ENCODE data around the gene PRC1. TPM values are rescaled to one million over a fixed set of nuclear protein-coding genes. Genes with fewer than 3 reads are reported as not detected.
A peak's percentile ranks its signal among the peaks of the same experiment; 100 is the strongest.

PRC1 gene
- total and polyA plus RNA-seq, 2 experiments from 2014 or later: 64.1 to 74.5 TPM

DNA sequence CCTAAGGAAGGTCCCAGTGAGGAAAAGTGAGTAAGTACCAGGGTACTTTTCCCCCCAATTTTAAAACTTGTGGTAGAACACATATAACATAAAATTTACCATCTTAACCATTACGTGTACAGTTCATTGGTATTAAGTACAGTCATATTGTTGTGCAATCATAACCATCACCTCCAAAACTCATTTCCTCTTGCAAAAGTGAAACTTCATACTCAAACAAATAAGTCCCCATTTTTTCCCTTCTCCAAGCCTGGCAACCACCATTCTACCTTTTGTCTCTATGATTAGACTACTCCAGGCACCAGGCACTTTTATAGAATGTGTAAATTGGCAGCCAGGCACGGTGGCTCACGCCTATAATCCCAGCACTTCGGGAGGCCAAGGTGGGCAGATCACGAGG, 12.2 kb downstream of the PRC1 start:
- WGBS, 2 experiments (ENCODE audit: low coverage in 1 of 2, low lambda C conversion rate in 2 of 2, missing lambda C conversion rate in 2 of 2): 82 to 86% methylated on average over 5 of the region's 5 CpGs
- in situ Hi-C loops (cut with MboI): no loop called here
- H3K36me3 ChIP-seq (ENCODE audit: low read depth): peaks cover 18% of the 10 kb centered on the region; the same call in 1 of the 2 replicates

DNA sequence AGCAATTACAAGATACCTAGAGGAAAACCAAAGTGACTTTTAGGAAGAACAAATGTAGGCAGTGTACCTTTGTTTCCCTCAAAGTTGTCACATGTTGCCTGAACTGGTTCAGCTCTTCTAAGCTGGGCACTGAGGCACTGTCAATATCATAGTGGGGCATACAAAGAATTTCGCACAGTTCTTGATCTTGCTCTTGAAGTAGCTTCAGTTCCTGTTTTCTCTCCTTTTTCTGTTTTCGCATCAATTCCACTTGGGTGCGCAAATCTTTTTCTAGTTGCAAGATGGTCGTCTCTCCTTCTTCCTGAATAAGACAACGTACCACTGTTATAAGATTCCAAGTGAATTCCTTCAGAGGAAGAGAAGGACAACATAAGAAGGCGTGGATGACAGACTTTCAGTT, 12.7 kb downstream of the PRC1 start:
- in situ Hi-C loops (cut with MboI): no loop called here
- Histone ChIP-seq H3K9ac (no peak overlapping the region), H2AFZ (peak overlapping the region; percentile 25; the same call in 1 of the 2 replicates), H3K27ac (no peak overlapping the region), H3K4me2 (ENCODE audit: unreplicated experiment) (no peak overlapping the region), H3K4me1 (ENCODE audit: insufficient read depth) (no peaks in the 10 kb centered on the region), H3F3A (ENCODE audit: insufficient read depth) (no peaks in the 10 kb centered on the region), H3K79me2 (ENCODE audit: insufficient read depth) (peaks cover 37% of the 10 kb centered on the region), H4K20me1 (ENCODE audit: insufficient read depth) (no peaks in the 10 kb centered on the region), H3K9me3 (ENCODE audit: low read depth) (no peaks in the 10 kb centered on the region), H3K27me3 (replicated peaks; ENCODE audit: insufficient read depth) (no peaks in the 10 kb centered on the region), H3K9me2 (ENCODE audit: insufficient read depth) (no peaks in the 10 kb centered on the region), H3K4me3 (no peak overlapping the region), H3K36me3 (ENCODE audit: low read depth) (peaks cover 19% of the 10 kb centered on the region; the same call in 1 of the 2 replicates)
- WGBS, 2 experiments (ENCODE audit: low coverage in 1 of 2, low lambda C conversion rate in 2 of 2, missing lambda C conversion rate in 2 of 2): 82 to 83% methylated on average over 6 of the region's 6 CpGs
- DNase-seq: no peak
- TF ChIP-seq EZH2phosphoT487 (IDR thresholded peaks at IDR 0.05; ENCODE audit: insufficient read depth, low read depth) (no peak), EZH2 (IDR thresholded peaks at IDR 0.05; ENCODE audit: insufficient read depth, poor library complexity, severe bottlenecking) (no peak)

More for the DNA sequence above, 12.2 kb downstream of the PRC1 start:
- TF ChIP-seq EZH2phosphoT487 (IDR thresholded peaks at IDR 0.05; ENCODE audit: insufficient read depth, low read depth) (no peak), EZH2 (IDR thresholded peaks at IDR 0.05; ENCODE audit: insufficient read depth, poor library complexity, severe bottlenecking) (no peak)
- Histone ChIP-seq H4K20me1 (ENCODE audit: insufficient read depth) (no peaks in the 10 kb centered on the region), H3K27ac (no peak overlapping the region), H2AFZ (peak overlapping the region; percentile 25; the same call in 1 of the 2 replicates), H3K9ac (no peak overlapping the region), H3K9me3 (ENCODE audit: low read depth) (no peaks in the 10 kb centered on the region), H3F3A (ENCODE audit: insufficient read depth) (no peaks in the 10 kb centered on the region), H3K27me3 (replicated peaks; ENCODE audit: insufficient read depth) (no peaks in the 10 kb centered on the region), H3K4me3 (no peak overlapping the region), H3K4me1 (ENCODE audit: insufficient read depth) (no peaks in the 10 kb centered on the region), H3K79me2 (ENCODE audit: insufficient read depth) (peaks cover 42% of the 10 kb centered on the region), H3K9me2 (ENCODE audit: insufficient read depth) (no peaks in the 10 kb centered on the region), H3K4me2 (ENCODE audit: unreplicated experiment) (no peak overlapping the region)
- peak; percentile 64 for DNase-seq

DNA sequence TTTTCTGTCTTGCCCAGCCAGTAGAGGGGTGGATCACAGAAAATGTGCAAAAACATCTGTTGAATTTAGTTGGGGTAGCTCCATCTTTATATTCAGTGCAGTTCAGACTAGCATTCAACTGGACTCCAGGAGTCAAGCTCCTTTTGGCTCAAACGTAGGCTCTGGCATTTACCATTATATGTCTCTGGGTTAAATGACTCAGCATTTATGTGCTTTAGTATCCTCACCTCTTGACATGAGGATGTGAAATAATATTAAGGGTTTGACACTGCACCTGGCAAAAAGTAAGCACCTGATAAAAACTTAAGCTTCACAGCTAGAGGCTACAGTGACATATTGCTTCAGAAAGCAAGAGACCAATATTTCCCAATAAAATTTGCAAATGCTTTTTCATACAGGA, 14.8 kb downstream of the PRC1 start:
- peak; percentile 22 for DNase-seq
- Histone ChIP-seq H2AFZ (no peak overlapping the region), H3K9me2 (ENCODE audit: insufficient read depth) (no peaks in the 10 kb centered on the region), H3K27me3 (replicated peaks; ENCODE audit: insufficient read depth) (no peaks in the 10 kb centered on the region), H3K79me2 (ENCODE audit: insufficient read depth) (peaks cover 16% of the 10 kb centered on the region), H3K4me1 (ENCODE audit: insufficient read depth) (no peaks in the 10 kb centered on the region), H3K36me3 (ENCODE audit: low read depth) (peaks cover 19% of the 10 kb centered on the region; the same call in 1 of the 2 replicates), H3K4me2 (ENCODE audit: unreplicated experiment) (no peak overlapping the region), H3K27ac (no peak overlapping the region), H3K4me3 (no peak overlapping the region), H4K20me1 (ENCODE audit: insufficient read depth) (no peaks in the 10 kb centered on the region), H3K9ac (no peak overlapping the region), H3F3A (ENCODE audit: insufficient read depth) (no peaks in the 10 kb centered on the region), H3K9me3 (ENCODE audit: low read depth) (no peaks in the 10 kb centered on the region)
- in situ Hi-C loops (cut with MboI): no loop called here
- TF ChIP-seq EZH2phosphoT487 (IDR thresholded peaks at IDR 0.05; ENCODE audit: insufficient read depth, low read depth): no peak
- no peak for TF ChIP-seq EZH2 (IDR thresholded peaks at IDR 0.05; ENCODE audit: insufficient read depth, poor library complexity, severe bottlenecking)
- 40 to 50% methylated on average over 1 of the region's 1 CpG for WGBS, 2 experiments (ENCODE audit: low coverage in 1 of 2, low lambda C conversion rate in 2 of 2, missing lambda C conversion rate in 2 of 2)

DNA sequence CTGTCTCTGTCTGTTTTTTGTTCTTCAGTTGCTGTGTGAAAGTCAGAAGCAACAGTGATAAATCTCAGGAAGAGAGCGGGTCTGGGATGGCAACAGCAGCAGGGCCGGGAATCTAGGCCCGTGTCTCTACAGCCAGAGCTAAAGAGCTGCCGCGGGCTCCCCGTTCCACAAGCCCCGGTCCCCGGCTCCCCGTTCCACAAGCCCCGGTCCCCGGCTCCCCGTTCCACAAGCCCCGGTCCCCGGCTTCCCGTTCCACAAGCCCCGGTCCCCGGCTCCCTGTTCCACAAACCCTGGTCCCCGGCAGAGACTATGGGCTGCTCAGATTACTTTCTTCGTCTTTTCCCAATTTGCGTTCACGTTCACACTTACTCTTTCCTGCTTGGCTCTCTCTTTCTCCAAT, 20.1 kb downstream of the PRC1 start:
- H3K9ac ChIP-seq: no peak overlapping the region
- H3K9me2 ChIP-seq (ENCODE audit: insufficient read depth): no peaks in the 10 kb centered on the region
- TF ChIP-seq EZH2phosphoT487 (IDR thresholded peaks at IDR 0.05; ENCODE audit: insufficient read depth, low read depth): no peak
- no peak for TF ChIP-seq EZH2 (IDR thresholded peaks at IDR 0.05; ENCODE audit: insufficient read depth, poor library complexity, severe bottlenecking)
- H2AFZ ChIP-seq: no peak overlapping the region
- H3K36me3 ChIP-seq (ENCODE audit: low read depth): peaks cover 3% of the 10 kb centered on the region; the same call in 1 of the 2 replicates
- no peak overlapping the region for H3K27ac ChIP-seq
- in situ Hi-C loops (cut with MboI): no loop called here
- no peaks in the 10 kb centered on the region for H3F3A ChIP-seq (ENCODE audit: insufficient read depth)
- H4K20me1 ChIP-seq (ENCODE audit: insufficient read depth): no peaks in the 10 kb centered on the region
- no peaks in the 10 kb centered on the region for H3K79me2 ChIP-seq (ENCODE audit: insufficient read depth)
- no peak overlapping the region for H3K4me3 ChIP-seq
- no peak overlapping the region for H3K4me2 ChIP-seq (ENCODE audit: unreplicated experiment)
- DNase-seq: no peak
- H3K27me3 ChIP-seq (replicated peaks; ENCODE audit: insufficient read depth): no peaks in the 10 kb centered on the region
- H3K4me1 ChIP-seq (ENCODE audit: insufficient read depth): no peaks in the 10 kb centered on the region
- no peaks in the 10 kb centered on the region for H3K9me3 ChIP-seq (ENCODE audit: low read depth)
- WGBS, 2 experiments (ENCODE audit: low coverage in 1 of 2, low lambda C conversion rate in 2 of 2, missing lambda C conversion rate in 2 of 2): 73 to 88% methylated on average over 4 to 20 of the region's 21 CpGs

DNA sequence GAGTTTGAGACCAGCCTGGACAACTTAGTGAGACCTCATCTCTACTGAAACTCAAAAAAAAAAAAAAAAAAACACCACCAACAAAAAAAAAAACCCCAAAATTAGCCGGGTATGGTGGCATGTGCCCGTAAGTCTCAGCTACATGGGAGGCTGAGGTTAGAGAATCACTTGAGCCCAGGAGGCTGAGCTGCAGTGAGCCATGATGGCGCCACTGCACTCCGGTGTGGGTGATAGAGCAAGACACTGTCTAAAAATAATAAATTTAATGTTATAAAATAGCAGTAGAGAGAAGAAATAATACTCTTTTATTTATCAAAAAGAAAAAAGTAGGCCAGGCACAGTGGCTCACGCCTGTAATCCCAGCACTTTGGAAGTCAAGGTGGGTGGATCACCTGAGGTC, 22.2 kb downstream of the PRC1 start:
- Histone ChIP-seq H3K4me2 (ENCODE audit: unreplicated experiment) (no peak overlapping the region), H4K20me1 (ENCODE audit: insufficient read depth) (no peaks in the 10 kb centered on the region), H3K4me1 (ENCODE audit: insufficient read depth) (no peaks in the 10 kb centered on the region), H3K27ac (no peak overlapping the region), H2AFZ (no peak overlapping the region), H3K9me3 (ENCODE audit: low read depth) (no peaks in the 10 kb centered on the region), H3K36me3 (ENCODE audit: low read depth) (peaks cover under 1% of the 10 kb centered on the region; the same call in 1 of the 2 replicates), H3K4me3 (no peak overlapping the region), H3F3A (ENCODE audit: insufficient read depth) (no peaks in the 10 kb centered on the region), H3K79me2 (ENCODE audit: insufficient read depth) (no peaks in the 10 kb centered on the region), H3K9me2 (ENCODE audit: insufficient read depth) (no peaks in the 10 kb centered on the region), H3K9ac (no peak overlapping the region), H3K27me3 (replicated peaks; ENCODE audit: insufficient read depth) (no peaks in the 10 kb centered on the region)
- 86 to 91% methylated on average over 5 of the region's 5 CpGs for WGBS, 2 experiments (ENCODE audit: low coverage in 1 of 2, low lambda C conversion rate in 2 of 2, missing lambda C conversion rate in 2 of 2)
- DNase-seq: no peak
- no peak for TF ChIP-seq EZH2phosphoT487 (IDR thresholded peaks at IDR 0.05; ENCODE audit: insufficient read depth, low read depth)
- TF ChIP-seq EZH2 (IDR thresholded peaks at IDR 0.05; ENCODE audit: insufficient read depth, poor library complexity, severe bottlenecking): no peak
- in situ Hi-C loops (cut with MboI): no loop called here
